Aorta (tissue), 5 donors: ENCODE results near the gene TMEM39B. TPM values are rescaled to one million over a fixed set of nuclear protein-coding genes. Genes with fewer than 3 reads are reported as not detected.
"Not testable (repeated sequence)": the region's sequence is repeated elsewhere in the genome, so short reads cannot be mapped to it uniquely, and the experiment has no call there.

Experiments
- ATAC-seq: fragments of 200-7000 bp; cut with Tn5 transposase; one replicate; pipeline ENCODE4 v1.9.1; 2022; ENCODE audit warnings: moderate library complexity; ENCODE audit not compliant: low FRiP score
- DNase-seq, 2 donors: peaks; one replicate each; pipeline ENCODE4 v3.0.0-alpha.2; 2020
- H3K27ac ChIP-seq, 2 donors: one replicate each; pipeline ENCODE4 v1.5.1; 2013; ENCODE audit warnings: low read length in 2 of 2, mild to moderate bottlenecking in 2 of 2, moderate library complexity in 2 of 2, control low read depth in 1 of 2, inconsistent platforms in 1 of 2, low read depth in 1 of 2
- H3K27me3 ChIP-seq, 2 donors: one replicate each; pipeline ENCODE4 v1.6.1; 2013; ENCODE audit warnings: control low read depth in 1 of 2, low read length in 1 of 2, mild to moderate bottlenecking in 1 of 2, moderate library complexity in 1 of 2; ENCODE audit not compliant: insufficient read depth in 2 of 2, control insufficient read depth in 1 of 2
- H3K36me3 ChIP-seq, 2 donors: one replicate each; pipeline ENCODE4 v1.6.1; 2013; ENCODE audit warnings: control low read depth in 1 of 2, low read length in 1 of 2, mild to moderate bottlenecking in 1 of 2; ENCODE audit not compliant: insufficient read depth in 2 of 2, control insufficient read depth in 1 of 2
- H3K4me1 ChIP-seq, 2 donors: one replicate each; pipeline ENCODE4 v1.6.1; 2013; ENCODE audit warnings: low read length in 2 of 2, control low read depth in 1 of 2, mild to moderate bottlenecking in 1 of 2, moderate library complexity in 1 of 2; ENCODE audit not compliant: insufficient read depth in 2 of 2, control insufficient read depth in 1 of 2
- H3K4me3 ChIP-seq, 2 donors: one replicate each; pipeline ENCODE4 v1.5.1; 2013; ENCODE audit warnings: low read length in 2 of 2, control low read depth in 1 of 2, mild to moderate bottlenecking in 1 of 2
- H3K9me3 ChIP-seq: one replicate; pipeline ENCODE4 v1.6.1; 2013; ENCODE audit warnings: mild to moderate bottlenecking, low read length; ENCODE audit not compliant: control insufficient read depth
- WGBS, 2 donors: extraction: QIAGEN DNeasy Blood & Tissue Kit; methylation state at CpG; one replicate each; pipeline ENCODE4 v1.1.7; 2013; 5-methylcytosine and 5-hydroxymethylcytosine counted together
- intact Hi-C, 2 donors: fragments of 100-400 bp; cut with DNase I; formaldehyde crosslinking; loops; one replicate each; pipeline versions ENCODE4 v1.14.2 to v1.15.0; 2022
- polyA plus RNA-seq, 2 donors: library from polyadenylated mRNA; stranded (reverse); fragments of 200-250 nt; gene quantifications; one replicate each; pipeline ENCODE4 v1.2.3, GENCODE V29; 2013
- total RNA-seq, 2 donors: library from RNA; stranded (reverse); fragmentation: NEBNext Ultra II Directional; extraction: Animal tissue kit (Norgen Biotek cat#: 25700); gene quantifications; one replicate each; pipeline ENCODE4 v1.2.1, GENCODE V29; 2021
- donor health status: healthy with polysubstance abuse.
- donor health status: Bipolar disorder and iron deficiency.
- donor health status: DM: no; HTN: no; CAD: no.
- donor health status: DM: no; HTN: no; CAD: no.
- donor health status: DM: yes; HTN: yes; CAD: no.

The TMEM39B gene
- total and polyA plus RNA-seq, 4 donors, result 3.5 to 21.1 (median 15.4) TPM

- H3K27me3 ChIP-seq, result no peaks in the 10 kb centered on the region
- intact Hi-C loops, result no loop called here
- H3K4me1 ChIP-seq, result peaks cover 1 to 13% of the 10 kb centered on the region in 2 donors
- ATAC-seq, result no peak
- H3K36me3 ChIP-seq, result no peaks in the 10 kb centered on the region
- H3K27ac ChIP-seq, result no peak overlapping the region
- DNase-seq, result no peak
- no peaks in the 10 kb centered on the region for H3K9me3 ChIP-seq
- H3K4me3 ChIP-seq, result no peak overlapping the region
Measured at GRCh38 chr1:32111789-32112188, 39.0 kb downstream of the TMEM39B start.

GRCh38 chr1:32112806-32113375 is 40.2 kb downstream of the TMEM39B start:
- intact Hi-C loops, result no loop called here
- Histone ChIP-seq H3K27ac (no peak overlapping the region), H3K9me3 (no peaks in the 10 kb centered on the region), H3K4me3 (no peak overlapping the region), H3K4me1 (peaks cover 2 to 15% of the 10 kb centered on the region in 2 donors), H3K27me3 (no peaks in the 10 kb centered on the region), H3K36me3 (no peaks in the 10 kb centered on the region)
- no peak for ATAC-seq
- WGBS, 2 donors, result 64 to 67% methylated on average over 5 of the region's 5 CpGs
- DNase-seq, result no peak

GRCh38 chr1:32113436-32113835 is 40.7 kb downstream of the TMEM39B start:
- H3K27ac ChIP-seq, DNase-seq, H3K27me3 ChIP-seq, H3K36me3 ChIP-seq, ATAC-seq, intact Hi-C loops, H3K4me3 ChIP-seq, H3K9me3 ChIP-seq: not testable (repeated sequence)
- 90 to 92% methylated on average over 4 of the region's 4 CpGs for WGBS, 2 donors
- H3K4me1 ChIP-seq, result peaks cover 2 to 15% of the 10 kb centered on the region in 2 donors

- no peak for ATAC-seq
- Histone ChIP-seq H3K4me3 (no peak overlapping the region), H3K9me3 (no peaks in the 10 kb centered on the region), H3K27ac (no peak overlapping the region), H3K27me3 (no peaks in the 10 kb centered on the region), H3K4me1 (peaks cover 2 to 15% of the 10 kb centered on the region in 2 donors), H3K36me3 (no peaks in the 10 kb centered on the region)
- intact Hi-C loops, result no loop called here
- DNase-seq, result no peak
- WGBS, 2 donors, result 57 to 60% methylated on average over 2 of the region's 2 CpGs
Measured at GRCh38 chr1:32114420-32114819, 41.7 kb downstream of the TMEM39B start.

- peak overlapping the region in 1 of 2 donors; percentile 80 for H3K27ac ChIP-seq
- ATAC-seq (no peak), DNase-seq (no peak)
- H3K27me3 ChIP-seq, result no peaks in the 10 kb centered on the region
- H3K36me3 ChIP-seq, result no peaks in the 10 kb centered on the region
- 60 to 68% methylated on average over 5 of the region's 5 CpGs for WGBS, 2 donors
- intact Hi-C loops, result no loop called here
- H3K4me1 ChIP-seq, result peaks cover 2 to 15% of the 10 kb centered on the region in 2 donors
- no peak overlapping the region for H3K4me3 ChIP-seq
- H3K9me3 ChIP-seq, result no peaks in the 10 kb centered on the region
Measured at GRCh38 chr1:32115496-32115895, 42.8 kb downstream of the TMEM39B start.

- peaks cover 3 to 16% of the 10 kb centered on the region in 2 donors for H3K4me1 ChIP-seq
- WGBS, 2 donors, result 82 to 87% methylated on average over 4 of the region's 4 CpGs
- no peaks in the 10 kb centered on the region for H3K36me3 ChIP-seq
- DNase-seq (no peak), ATAC-seq (no peak)
- no peaks in the 10 kb centered on the region for H3K9me3 ChIP-seq
- no peak overlapping the region for H3K4me3 ChIP-seq
- intact Hi-C loops, result no loop called here
- peak overlapping the region in 1 of 2 donors; percentile 86 for H3K27ac ChIP-seq
- H3K27me3 ChIP-seq, result no peaks in the 10 kb centered on the region
Measured at GRCh38 chr1:32116531-32116930, 43.8 kb downstream of the TMEM39B start.

GRCh38 chr1:32122151-32122550 is 49.4 kb downstream of the TMEM39B start:
- H3K4me3 ChIP-seq, result no peak overlapping the region
- H3K27ac ChIP-seq, result no peak overlapping the region
- H3K27me3 ChIP-seq, result no peaks in the 10 kb centered on the region
- H3K9me3 ChIP-seq, result no peaks in the 10 kb centered on the region
- no peaks in the 10 kb centered on the region for H3K36me3 ChIP-seq
- intact Hi-C loops, result no loop called here
- H3K4me1 ChIP-seq, result peaks cover 4% of the 10 kb centered on the region in 2 donors
- no peak for ATAC-seq
- DNase-seq, result no peak
- 41 to 45% methylated on average over 5 of the region's 5 CpGs for WGBS, 2 donors

- DNase-seq, H3K9me3 ChIP-seq, H3K4me3 ChIP-seq, intact Hi-C loops, H3K4me1 ChIP-seq, ATAC-seq, H3K27ac ChIP-seq, H3K36me3 ChIP-seq, H3K27me3 ChIP-seq: not testable (repeated sequence)
- WGBS, 2 donors, result 95 to 96% methylated on average over 2 of the region's 2 CpGs
Measured at GRCh38 chr1:32123361-32123760, 50.6 kb downstream of the TMEM39B start.

GRCh38 chr1:32125313-32125712 is 52.6 kb downstream of the TMEM39B start:
- 90% methylated on average over 8 of the region's 8 CpGs for WGBS, 2 donors
- Histone ChIP-seq H3K27me3 (no peaks in the 10 kb centered on the region), H3K27ac (no peak overlapping the region), H3K4me3 (no peak overlapping the region), H3K36me3 (no peaks in the 10 kb centered on the region), H3K9me3 (no peaks in the 10 kb centered on the region), H3K4me1 (peaks cover 4 to 7% of the 10 kb centered on the region in 2 donors)
- ATAC-seq (no peak), DNase-seq (no peak)
- intact Hi-C loops, result no loop called here
